Effector memory CD8-positive, alpha-beta T cell (primary cell): ENCODE results near the gene BIVM.

Experiments
- ATAC-seq: fragments of 150-1000 bp; cut with Tn5 transposase; replicated peaks from 2 replicates; pipeline ENCODE4 v1.10.0; 2021; ENCODE audit warnings: mild to moderate bottlenecking, moderate library complexity
- DNase-seq, 3 experiments: peaks; one replicate each; pipeline ENCODE4 v3.0.0; 2021
- H3K27ac Mint-ChIP-seq, 2 donors: one replicate each; pipeline ENCODE4 v1.8.0; 2022; ENCODE audit warnings: mild to moderate bottlenecking in 2 of 2, mixed read lengths in 2 of 2, moderate library complexity in 2 of 2
- H3K27me3 Mint-ChIP-seq, 2 donors: one replicate each; pipeline ENCODE4 v1.8.0; 2022; ENCODE audit warnings: mixed read lengths in 2 of 2
- H3K36me3 Mint-ChIP-seq: one replicate; pipeline ENCODE4 v1.8.0; 2022; ENCODE audit warnings: mild to moderate bottlenecking, moderate library complexity, mixed read lengths; ENCODE audit not compliant: insufficient read depth
- H3K4me1 Mint-ChIP-seq, 2 donors: one replicate each; pipeline ENCODE4 v1.8.0; 2022; ENCODE audit warnings: low read depth in 2 of 2, mixed read lengths in 2 of 2
- H3K4me3 Mint-ChIP-seq, 2 donors: one replicate each; pipeline ENCODE4 v1.8.0; 2022; ENCODE audit warnings: mild to moderate bottlenecking in 2 of 2, mixed read lengths in 2 of 2, moderate library complexity in 2 of 2
- H3K9me3 Mint-ChIP-seq, 2 donors: one replicate each; pipeline ENCODE4 v1.8.0; 2022; ENCODE audit warnings: mixed read lengths in 2 of 2

Gene BIVM

GRCh38 chr13:102868366-102868936 lies 69.5 kb downstream of the BIVM start:
- no peak for ATAC-seq
- Mint-ChIP-seq H3K27ac (peak overlapping the region; percentile 38 to 57), H3K36me3 (peaks cover 71% of the 10 kb centered on the region)

GRCh38 chr13:102869948-102870676 lies 71.2 kb downstream of the BIVM start:
- Mint-ChIP-seq H3K4me3 (peak overlapping the region in 1 of 2 donors; percentile 29), H3K27me3 (no peaks in the 10 kb centered on the region), H3K4me1 (peaks cover 19 to 39% of the 10 kb centered on the region in 2 donors), H3K36me3 (peaks cover 72% of the 10 kb centered on the region), H3K9me3 (no peaks in the 10 kb centered on the region), H3K27ac (peak overlapping the region; percentile 67 to 72)
- DNase-seq: no peak
- peak; percentile 43 for ATAC-seq

More at GRCh38 chr13:102868366-102868936, 69.5 kb downstream of the BIVM start:
- H3K9me3 Mint-ChIP-seq: no peaks in the 10 kb centered on the region
- no peaks in the 10 kb centered on the region for H3K27me3 Mint-ChIP-seq
- H3K4me1 Mint-ChIP-seq: peaks cover 26 to 50% of the 10 kb centered on the region in 2 donors
- DNase-seq: no peak
- H3K4me3 Mint-ChIP-seq: no peak overlapping the region

GRCh38 chr13:102870677-102871415 lies 71.9 kb downstream of the BIVM start:
- peaks cover 72% of the 10 kb centered on the region for H3K36me3 Mint-ChIP-seq
- H3K9me3 Mint-ChIP-seq: no peaks in the 10 kb centered on the region

GRCh38 chr13:102872131-102872530 lies 73.2 kb downstream of the BIVM start:
- peak overlapping the region; percentile 68 to 77 for H3K27ac Mint-ChIP-seq
- peaks cover 72% of the 10 kb centered on the region for H3K36me3 Mint-ChIP-seq
- H3K27me3 Mint-ChIP-seq: no peaks in the 10 kb centered on the region
- H3K9me3 Mint-ChIP-seq: no peaks in the 10 kb centered on the region
- DNase-seq (no peak), ATAC-seq (no peak)
- H3K4me3 Mint-ChIP-seq: no peak overlapping the region
- H3K4me1 Mint-ChIP-seq: peaks cover 15 to 31% of the 10 kb centered on the region in 2 donors

More at GRCh38 chr13:102870677-102871415, 71.9 kb downstream of the BIVM start:
- Mint-ChIP-seq H3K4me1 (peaks cover 15 to 34% of the 10 kb centered on the region in 2 donors), H3K27me3 (no peaks in the 10 kb centered on the region), H3K27ac (peak overlapping the region; percentile 67 to 72), H3K4me3 (peak overlapping the region in 1 of 2 donors; percentile 29)
- ATAC-seq (peak; percentile 89), DNase-seq (peak; percentile 44 to 49 (median 46))

- peaks cover 72% of the 10 kb centered on the region for H3K36me3 Mint-ChIP-seq
These were observed 73.6 kb downstream of the BIVM start for GRCh38 chr13:102872531-102872930.

GRCh38 chr13:102873653-102874052 lies 74.7 kb downstream of the BIVM start:
- ATAC-seq: no peak
- no peak overlapping the region for H3K4me3 Mint-ChIP-seq
- H3K27ac Mint-ChIP-seq: no peak overlapping the region
- DNase-seq: no peak
- no peaks in the 10 kb centered on the region for H3K27me3 Mint-ChIP-seq
- no peaks in the 10 kb centered on the region for H3K9me3 Mint-ChIP-seq
- peaks cover 15 to 25% of the 10 kb centered on the region in 2 donors for H3K4me1 Mint-ChIP-seq
- H3K36me3 Mint-ChIP-seq: peaks cover 70% of the 10 kb centered on the region

More at GRCh38 chr13:102872531-102872930, 73.6 kb downstream of the BIVM start:
- DNase-seq: no peak
- Mint-ChIP-seq H3K4me1 (peaks cover 15 to 27% of the 10 kb centered on the region in 2 donors), H3K9me3 (no peaks in the 10 kb centered on the region), H3K27me3 (no peaks in the 10 kb centered on the region), H3K4me3 (no peak overlapping the region), H3K27ac (peak overlapping the region; percentile 68 to 77)
- no peak for ATAC-seq

GRCh38 chr13:102875256-102875655 lies 76.3 kb downstream of the BIVM start:
- H3K9me3 Mint-ChIP-seq: no peaks in the 10 kb centered on the region
- ATAC-seq (no peak), DNase-seq (no peak)
- peak overlapping the region in 1 of 2 donors; percentile 5 for H3K27ac Mint-ChIP-seq
- peaks cover 13 to 18% of the 10 kb centered on the region in 2 donors for H3K4me1 Mint-ChIP-seq
- H3K27me3 Mint-ChIP-seq: no peaks in the 10 kb centered on the region
- no peak overlapping the region for H3K4me3 Mint-ChIP-seq
- peaks cover 67% of the 10 kb centered on the region for H3K36me3 Mint-ChIP-seq

- peak overlapping the region; percentile 7 to 32 for H3K27ac Mint-ChIP-seq
- H3K36me3 Mint-ChIP-seq: peaks cover 51% of the 10 kb centered on the region
- H3K4me1 Mint-ChIP-seq: peaks cover 4 to 6% of the 10 kb centered on the region in 2 donors
- H3K27me3 Mint-ChIP-seq: no peaks in the 10 kb centered on the region
- no peaks in the 10 kb centered on the region for H3K9me3 Mint-ChIP-seq
- no peak overlapping the region for H3K4me3 Mint-ChIP-seq
- ATAC-seq (no peak), DNase-seq (no peak)
These were observed 78.4 kb downstream of the BIVM start for GRCh38 chr13:102877303-102877702.

- ATAC-seq: no peak
- Mint-ChIP-seq H3K27ac (no peak overlapping the region), H3K4me1 (peaks cover 3 to 5% of the 10 kb centered on the region in 2 donors), H3K36me3 (peaks cover 40% of the 10 kb centered on the region), H3K27me3 (no peaks in the 10 kb centered on the region), H3K9me3 (no peaks in the 10 kb centered on the region), H3K4me3 (no peak overlapping the region)
- no peak for DNase-seq
These were observed 79.6 kb downstream of the BIVM start for GRCh38 chr13:102878481-102878880.

GRCh38 chr13:102879793-102880499 lies 81.0 kb downstream of the BIVM start:
- Mint-ChIP-seq H3K9me3 (no peaks in the 10 kb centered on the region), H3K27me3 (no peaks in the 10 kb centered on the region), H3K4me3 (no peak overlapping the region), H3K36me3 (peaks cover 26% of the 10 kb centered on the region), H3K4me1 (peaks cover under 1 to 5% of the 10 kb centered on the region in 2 donors), H3K27ac (peak overlapping the region in 1 of 2 donors; percentile 11)
- no peak for DNase-seq
- no peak for ATAC-seq

GRCh38 chr13:102881819-102882686 lies 83.1 kb downstream of the BIVM start:
- Mint-ChIP-seq H3K27ac (no peak overlapping the region), H3K27me3 (no peaks in the 10 kb centered on the region), H3K4me1 (peaks cover 0 to 5% of the 10 kb centered on the region in 2 donors), H3K9me3 (no peaks in the 10 kb centered on the region), H3K4me3 (no peak overlapping the region), H3K36me3 (peaks cover 5% of the 10 kb centered on the region)
- no peak for DNase-seq
- no peak for ATAC-seq
